HFF-Myc (cell line): Measurements from ENCODE around the gene FAM240A.

Experiments
- DNase-seq: peaks from one replicate; pipeline ENCODE4 v3.0.0-alpha.2; 2011; ENCODE audit warnings: low read depth; ENCODE audit errors: extremely low read depth
- H3K4me3 ChIP-seq: replicated peaks from 2 replicates; pipeline ENCODE4 v1.5.1; 2011; ENCODE audit warnings: low read depth, mild to moderate bottlenecking, control low read depth, low read length
- TF ChIP-seq, protein P1 (sequence below): IDR thresholded peaks from 2 replicates; pipeline ENCODE4 v1.5.1; 2012; ENCODE audit warnings: mild to moderate bottlenecking, low read depth, low read length, control low read depth; ENCODE audit errors: missing control alignments

The FAM240A gene

DNA sequence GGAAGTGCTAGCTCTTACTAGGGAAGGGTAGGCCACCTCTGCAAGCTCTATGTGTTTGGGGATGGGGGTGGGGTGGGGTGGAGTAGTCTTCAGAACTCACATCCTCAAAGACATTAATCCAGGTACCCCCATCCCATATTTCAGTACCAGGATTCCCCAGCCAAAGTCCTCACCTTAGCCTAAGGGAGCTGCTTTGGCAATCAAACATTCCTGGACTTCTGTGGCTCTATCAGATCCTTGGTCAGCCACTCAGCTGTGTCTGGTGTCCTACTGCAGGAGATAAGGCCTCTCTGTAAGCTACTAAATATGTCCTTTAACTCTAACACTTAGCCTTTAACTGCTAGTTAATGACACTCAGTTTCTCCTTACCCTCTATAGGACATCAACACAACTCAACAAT lies 26.9 kb downstream of the FAM240A start:
- DNase-seq = no peak
- H3K4me3 ChIP-seq = no peak overlapping the region
- TF ChIP-seq, protein P1, sequence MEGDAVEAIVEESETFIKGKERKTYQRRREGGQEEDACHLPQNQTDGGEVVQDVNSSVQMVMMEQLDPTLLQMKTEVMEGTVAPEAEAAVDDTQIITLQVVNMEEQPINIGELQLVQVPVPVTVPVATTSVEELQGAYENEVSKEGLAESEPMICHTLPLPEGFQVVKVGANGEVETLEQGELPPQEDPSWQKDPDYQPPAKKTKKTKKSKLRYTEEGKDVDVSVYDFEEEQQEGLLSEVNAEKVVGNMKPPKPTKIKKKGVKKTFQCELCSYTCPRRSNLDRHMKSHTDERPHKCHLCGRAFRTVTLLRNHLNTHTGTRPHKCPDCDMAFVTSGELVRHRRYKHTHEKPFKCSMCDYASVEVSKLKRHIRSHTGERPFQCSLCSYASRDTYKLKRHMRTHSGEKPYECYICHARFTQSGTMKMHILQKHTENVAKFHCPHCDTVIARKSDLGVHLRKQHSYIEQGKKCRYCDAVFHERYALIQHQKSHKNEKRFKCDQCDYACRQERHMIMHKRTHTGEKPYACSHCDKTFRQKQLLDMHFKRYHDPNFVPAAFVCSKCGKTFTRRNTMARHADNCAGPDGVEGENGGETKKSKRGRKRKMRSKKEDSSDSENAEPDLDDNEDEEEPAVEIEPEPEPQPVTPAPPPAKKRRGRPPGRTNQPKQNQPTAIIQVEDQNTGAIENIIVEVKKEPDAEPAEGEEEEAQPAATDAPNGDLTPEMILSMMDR = no peak

DNA sequence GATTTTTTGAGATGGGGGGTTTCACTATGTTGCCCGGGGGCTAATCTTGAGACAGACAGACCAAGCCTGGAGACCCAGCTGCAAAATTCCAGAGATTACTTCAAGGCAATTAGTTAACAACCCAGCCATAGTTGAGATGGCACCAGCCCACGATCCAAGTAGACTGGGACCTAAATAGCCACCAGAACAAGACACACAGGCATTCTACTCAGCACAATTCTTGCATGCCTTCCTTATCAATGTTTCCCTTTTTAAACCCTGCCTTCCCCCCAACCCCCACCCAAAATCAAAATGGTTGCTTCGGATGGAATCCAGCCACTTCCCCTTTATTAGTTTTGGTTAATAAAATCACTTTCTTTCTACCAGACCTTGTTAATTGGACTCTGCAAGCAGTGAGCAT lies 28.6 kb downstream of the FAM240A start:
- H3K4me3 ChIP-seq = no peak overlapping the region
- no peak for DNase-seq
- TF ChIP-seq, protein P1 = no peak

DNA sequence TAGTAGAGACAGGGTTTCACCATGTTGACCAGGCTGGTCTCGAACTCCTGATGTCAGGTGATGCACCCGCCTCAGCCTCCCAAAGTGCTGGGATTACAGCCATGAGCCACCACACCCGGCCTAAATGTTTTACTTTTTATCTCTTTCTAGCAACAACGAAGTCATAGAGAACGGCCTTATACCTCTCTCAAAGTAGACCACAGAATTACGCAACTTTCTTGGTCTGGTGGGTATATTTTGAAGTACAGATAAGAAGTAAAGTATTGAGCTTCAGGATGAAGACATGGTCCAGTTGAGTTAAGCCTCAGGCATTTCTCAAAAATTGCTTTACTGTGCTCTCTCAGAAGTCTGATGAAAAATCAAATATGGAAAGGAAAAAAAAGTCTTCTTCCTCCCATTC lies 30.6 kb downstream of the FAM240A start:
- no peak overlapping the region for H3K4me3 ChIP-seq
- DNase-seq = no peak
- TF ChIP-seq, protein P1 = no peak

DNA sequence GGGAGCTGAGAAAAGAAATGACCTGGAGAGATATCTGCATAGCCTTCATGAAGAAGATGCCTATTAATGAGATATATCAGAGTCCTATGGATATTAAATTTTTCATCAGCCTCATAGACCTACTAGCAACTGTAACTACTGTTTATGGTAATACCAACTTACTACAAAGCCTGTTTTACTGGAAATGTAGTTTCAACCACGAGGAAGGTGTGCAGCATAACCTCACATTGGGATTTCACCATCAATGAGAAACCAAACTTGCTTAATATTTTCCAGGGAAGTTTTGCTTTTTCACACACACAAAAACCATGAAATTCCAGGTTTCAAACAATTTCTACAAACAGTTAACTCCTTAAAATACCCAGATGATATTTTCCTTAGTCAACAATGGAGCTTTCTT lies 31.4 kb downstream of the FAM240A start:
- DNase-seq = no peak
- TF ChIP-seq, protein P1 = no peak
- no peak overlapping the region for H3K4me3 ChIP-seq

DNA sequence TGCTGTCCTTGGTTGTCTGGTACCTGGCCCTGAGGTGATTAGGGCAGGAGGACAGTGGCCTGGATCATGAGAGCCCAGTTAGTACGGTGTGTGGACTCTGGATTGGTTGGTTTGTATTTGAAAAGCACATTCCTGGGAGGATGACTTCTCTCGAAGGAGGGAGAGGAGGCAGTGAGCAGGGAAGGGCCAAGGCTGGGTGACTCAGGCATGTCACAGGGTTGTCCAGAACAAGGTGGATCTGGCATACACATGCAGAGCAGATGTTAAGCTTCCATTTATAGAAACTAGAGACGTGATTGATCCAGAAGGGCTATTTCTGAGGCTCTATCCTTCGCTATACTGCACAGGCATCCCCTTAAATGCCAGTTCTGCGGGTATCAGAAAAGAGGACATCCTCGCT lies 34.4 kb downstream of the FAM240A start:
- TF ChIP-seq, protein P1 = no peak
- peak; percentile 69 for DNase-seq
- no peak overlapping the region for H3K4me3 ChIP-seq

DNA sequence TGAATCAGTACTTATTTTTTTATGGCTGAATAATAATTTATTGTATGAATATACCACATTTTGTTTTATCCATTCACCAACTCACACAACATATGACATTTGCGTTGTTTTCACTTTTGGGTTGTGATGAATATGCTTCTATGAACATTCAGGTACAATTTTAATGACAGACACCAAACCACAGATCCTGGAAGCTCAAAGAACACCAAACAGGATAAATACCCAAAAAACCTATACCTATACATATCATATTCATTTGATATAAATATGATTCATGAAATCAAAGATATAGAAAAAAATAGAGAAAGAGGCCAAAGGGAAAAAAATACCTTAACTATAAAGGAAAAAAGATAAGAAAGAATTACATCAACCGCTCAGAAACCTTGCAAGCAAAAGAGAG lies 35.8 kb downstream of the FAM240A start:
- no peak overlapping the region for H3K4me3 ChIP-seq
- TF ChIP-seq, protein P1 = no peak
- DNase-seq = no peak

DNA sequence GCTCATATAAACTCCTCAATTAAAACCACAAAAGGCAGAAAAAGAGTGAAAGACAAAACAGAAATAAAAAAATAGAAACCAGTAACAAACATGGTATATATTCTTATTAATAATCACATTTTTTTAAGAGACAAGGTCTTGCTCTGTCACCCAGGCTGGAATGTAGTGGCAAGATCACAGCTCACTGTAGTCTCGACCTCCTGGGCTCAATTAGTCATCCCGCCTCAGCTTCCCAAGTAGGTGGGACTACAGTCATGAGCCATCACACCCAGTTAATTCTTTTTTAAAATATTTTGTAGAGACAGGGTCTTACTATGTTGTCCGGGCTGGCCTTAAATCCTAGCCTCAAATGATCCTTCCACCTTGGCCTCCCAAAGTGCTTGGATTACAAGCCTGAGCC lies 37.1 kb downstream of the FAM240A start:
- TF ChIP-seq, protein P1 = no peak
- no peak for DNase-seq
- H3K4me3 ChIP-seq = no peak overlapping the region
